H1 (cell line): ENCODE results near the gene SV2C. TPM values are rescaled to one million over a fixed set of nuclear protein-coding genes. Genes with fewer than 3 reads are reported as not detected.

Experiments
- ASH2L ChIP-seq: fragments of 200-600, 300-600 bp; sonication (generic); IDR thresholded peaks from one replicate; pipeline ENCODE4 v1.7.1; 2017; ENCODE audit warnings: low read length
- BRCA1 ChIP-seq: IDR thresholded peaks from 2 replicates; pipeline ENCODE4 v1.6.1; 2012; ENCODE audit warnings: low read depth, low read length, improper control_type of control experiment
- CHD7 ChIP-seq: fragments of 300-600 bp; sonication (generic); IDR thresholded peaks from 2 replicates; pipeline ENCODE4 v1.7.1; 2012; ENCODE audit warnings: low read length, moderate library complexity, mild to moderate bottlenecking, inconsistent platforms; ENCODE audit not compliant: insufficient replicate concordance
- GABPA ChIP-seq: IDR thresholded peaks from 2 replicates; pipeline ENCODE4 v1.6.1; 2011; ENCODE audit warnings: mild to moderate bottlenecking, low read length, moderate library complexity, borderline replicate concordance; ENCODE audit not compliant: insufficient read depth
- HDAC6 ChIP-seq: IDR thresholded peaks from one replicate; pipeline ENCODE4 v1.7.1; 2012; ENCODE audit warnings: low read depth, mild to moderate bottlenecking, inconsistent platforms, low read length, moderate library complexity
- NANOG ChIP-seq: IDR thresholded peaks from 2 replicates; pipeline ENCODE4 v1.6.1; 2011; ENCODE audit warnings: low read length, low read depth, mild to moderate bottlenecking, inconsistent platforms; ENCODE audit not compliant: insufficient read depth, poor library complexity, severe bottlenecking
- polyA plus RNA-seq, 7 experiments: library from polyadenylated mRNA; depleted of rRNA in 3 of 7; stranded (reverse) in 5 of 7; unstranded in 2 of 7; fragments of >200 nt in 5 of 7; fragments of 200-250 nt in 2 of 7; gene quantifications; 1 replicate in 5 of 7; 2 replicates in 1 of 7; 4 replicates in 1 of 7; pipeline versions ENCODE4 v1.2.1 to v1.2.3, GENCODE V29; 2011 to 2013; ENCODE audit warnings: missing spikeins in 2 of 7, mixed read lengths in 2 of 7
- total RNA-seq: library from RNA; stranded (reverse); fragmentation: NEBNext Ultra II Directional; extraction: Animal tissue kit (Norgen Biotek cat#: 25700); gene quantifications from 2 replicates; pipeline ENCODE4 v1.2.1, GENCODE V29; 2021

SV2C gene
- total and polyA plus RNA-seq, 2 of the 8 experiments (the other 6 are each of a cell fraction or from before 2014, with no cell fraction given), result 0.08 to 0.24 TPM

GRCh38 chr5:76367623-76368371, 284.6 kb downstream of the SV2C start (continued):
- TF ChIP-seq CHD7 (no peak), ASH2L (no peak), HDAC6 (no peak), GABPA (no peak), BRCA1 (no peak), NANOG (no peak)
